BE2C (cell line): ENCODE data around the gene RPL3.

Experiments
- DNase-seq: peaks from one replicate; pipeline ENCODE4 v3.0.0-alpha.2; 2020
- H3K27me3 ChIP-seq: fragments of 250-450 bp; sonication (Bioruptor Pico); 2 replicates; pipeline ENCODE4 v1.5.1; 2020; ENCODE audit warnings: mild to moderate bottlenecking
- H3K36me3 ChIP-seq: fragments of 250-450 bp; sonication (Bioruptor Pico); 2 replicates; pipeline ENCODE4 v1.5.1; 2020; ENCODE audit warnings: mild to moderate bottlenecking
- H3K4me1 ChIP-seq: fragments of 250-450 bp; sonication (Bioruptor Pico); 2 replicates; pipeline ENCODE4 v1.5.1; 2020
- H3K4me3 ChIP-seq: 2 replicates; pipeline ENCODE4 v1.5.1; 2011; ENCODE audit warnings: low read depth, low read length
- H3K9me3 ChIP-seq: fragments of 250-450 bp; sonication (Bioruptor Pico); 2 replicates; pipeline ENCODE4 v1.5.1; 2020
- CTCF ChIP-seq: IDR thresholded peaks from 2 replicates; pipeline ENCODE4 v1.5.1; 2012; ENCODE audit warnings: mild to moderate bottlenecking, low read depth, low read length

RPL3 gene

GRCh38 chr22:39315389-39315788 lies 4.0 kb downstream of the RPL3 start:
- H3K4me1 ChIP-seq = peaks cover 5% of the 10 kb centered on the region
- no peaks in the 10 kb centered on the region for H3K9me3 ChIP-seq
- peaks cover 86% of the 10 kb centered on the region for H3K36me3 ChIP-seq
- no peaks in the 10 kb centered on the region for H3K27me3 ChIP-seq
- peak overlapping the region; percentile 100 for H3K4me3 ChIP-seq
- no peak for TF ChIP-seq CTCF
- no peak for DNase-seq

DNA sequence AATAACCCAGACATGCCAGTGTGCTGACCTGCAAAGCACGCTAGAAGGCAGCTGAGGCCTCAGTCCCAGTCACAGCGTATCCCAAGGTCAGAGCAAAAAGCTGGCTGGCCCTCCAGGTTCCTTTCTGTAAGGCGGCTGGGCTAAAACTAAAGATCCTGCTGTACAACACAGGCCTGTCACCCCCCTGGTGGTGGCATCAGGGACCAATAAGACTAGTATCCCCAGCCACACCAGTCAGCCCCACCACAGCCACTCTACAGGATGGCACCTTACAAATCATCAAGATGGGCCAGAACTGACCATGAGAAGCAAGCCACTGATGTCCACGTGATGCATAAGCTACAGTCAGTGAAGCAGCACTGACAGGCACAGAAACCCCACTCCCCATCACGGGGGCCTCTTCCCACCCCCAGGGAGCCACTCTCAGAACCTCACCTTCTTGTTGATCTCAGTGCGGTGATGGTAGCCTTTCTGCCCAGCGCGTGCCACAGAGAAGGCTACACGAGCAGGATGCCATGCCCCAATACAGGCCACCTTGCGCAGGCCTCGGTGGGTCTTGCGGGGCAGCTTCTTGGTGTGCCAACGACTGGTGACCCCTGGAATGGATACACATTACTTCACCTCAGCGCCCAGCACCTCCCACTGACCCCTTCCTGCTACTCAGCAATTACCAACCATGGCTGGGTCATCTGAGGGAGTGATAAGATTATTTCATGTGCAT lies 5.0 kb downstream of the RPL3 start:
- Histone ChIP-seq H3K4me1 (peaks cover 5% of the 10 kb centered on the region), H3K4me3 (peak overlapping the region; percentile 100), H3K27me3 (no peaks in the 10 kb centered on the region), H3K36me3 (peaks cover 90% of the 10 kb centered on the region), H3K9me3 (no peaks in the 10 kb centered on the region)
- peak; percentile 43 for TF ChIP-seq CTCF
- DNase-seq = peak; percentile 58

- DNase-seq = no peak
- Histone ChIP-seq H3K4me1 (peaks cover 5% of the 10 kb centered on the region), H3K36me3 (peaks cover 90% of the 10 kb centered on the region), H3K9me3 (no peaks in the 10 kb centered on the region), H3K27me3 (no peaks in the 10 kb centered on the region), H3K4me3 (no peak overlapping the region)
- no peak for TF ChIP-seq CTCF
Measured at GRCh38 chr22:39313258-39314001, 6.0 kb downstream of the RPL3 start.

GRCh38 chr22:39312410-39312809 lies 7.0 kb downstream of the RPL3 start:
- peaks cover 84% of the 10 kb centered on the region for H3K36me3 ChIP-seq
- no peaks in the 10 kb centered on the region for H3K27me3 ChIP-seq
- H3K4me1 ChIP-seq = peaks cover 5% of the 10 kb centered on the region
- H3K9me3 ChIP-seq = no peaks in the 10 kb centered on the region
- no peak overlapping the region for H3K4me3 ChIP-seq
- DNase-seq = no peak
- no peak for TF ChIP-seq CTCF

GRCh38 chr22:39311592-39312400 lies 7.6 kb downstream of the RPL3 start:
- Histone ChIP-seq H3K4me1 (peaks cover 5% of the 10 kb centered on the region), H3K36me3 (peaks cover 84% of the 10 kb centered on the region), H3K9me3 (no peaks in the 10 kb centered on the region), H3K27me3 (no peaks in the 10 kb centered on the region), H3K4me3 (no peak overlapping the region)
- TF ChIP-seq CTCF = no peak
- no peak for DNase-seq
